ENCODE results near the gene AGXT2. TPM values are rescaled to one million over a fixed set of nuclear protein-coding genes. Genes with fewer than 3 reads are reported as not detected.

Gene AGXT2, protein sequence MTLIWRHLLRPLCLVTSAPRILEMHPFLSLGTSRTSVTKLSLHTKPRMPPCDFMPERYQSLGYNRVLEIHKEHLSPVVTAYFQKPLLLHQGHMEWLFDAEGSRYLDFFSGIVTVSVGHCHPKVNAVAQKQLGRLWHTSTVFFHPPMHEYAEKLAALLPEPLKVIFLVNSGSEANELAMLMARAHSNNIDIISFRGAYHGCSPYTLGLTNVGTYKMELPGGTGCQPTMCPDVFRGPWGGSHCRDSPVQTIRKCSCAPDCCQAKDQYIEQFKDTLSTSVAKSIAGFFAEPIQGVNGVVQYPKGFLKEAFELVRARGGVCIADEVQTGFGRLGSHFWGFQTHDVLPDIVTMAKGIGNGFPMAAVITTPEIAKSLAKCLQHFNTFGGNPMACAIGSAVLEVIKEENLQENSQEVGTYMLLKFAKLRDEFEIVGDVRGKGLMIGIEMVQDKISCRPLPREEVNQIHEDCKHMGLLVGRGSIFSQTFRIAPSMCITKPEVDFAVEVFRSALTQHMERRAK
- polyA plus RNA-seq (2011; rRNA removed) (not detected in 2 replicates), polyA minus RNA-seq (2011; rRNA and poly(A)+ RNA removed) (not detected in 2 replicates)

DNA sequence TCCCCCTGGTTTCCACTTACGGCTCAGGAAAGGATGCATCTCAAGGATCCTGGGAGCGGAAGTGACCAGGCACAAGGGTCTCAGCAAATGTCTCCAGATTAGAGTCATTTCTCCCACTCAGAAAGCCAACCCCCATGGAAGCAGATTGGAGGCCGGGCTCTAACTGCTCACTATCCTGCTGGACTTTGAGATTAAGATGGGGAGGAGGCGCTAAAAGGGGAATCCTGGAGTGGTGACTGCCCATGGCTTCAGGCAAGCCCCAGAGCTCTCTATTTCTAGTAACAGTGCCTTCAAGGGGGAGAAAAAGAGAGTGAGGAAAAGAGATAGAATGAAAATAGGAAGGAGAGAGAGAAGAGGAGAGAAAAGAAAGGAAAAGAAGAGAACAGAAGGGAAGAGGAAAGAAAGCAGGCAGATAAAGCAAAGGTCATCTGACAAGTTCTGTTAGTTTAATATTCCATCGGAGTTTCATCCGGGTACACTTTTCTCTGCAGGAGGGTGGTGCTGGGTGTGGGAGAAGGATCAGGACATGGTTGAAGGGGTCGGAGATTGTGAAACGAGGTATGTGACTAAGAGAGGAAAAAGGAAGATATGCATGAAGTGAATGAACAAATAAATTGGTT is at the start of gene AGXT2:
Gene AGXT2, minus strand, starts transcription at position 165 of the 620 bp plus-strand sequence. Its CDS starts 57 bp downstream, at position 108.
- POLR2A ChIA-PET, result no interaction called here
- CTCF ChIA-PET, result interaction anchor here (0.7 kb wide), 1 partner anchor 15 kb away, joined by 3 read pairs; no protein-coding TSS in a partner anchor
- H3K4me3 ChIP-seq (ENCODE audit: low read depth, low read length), result no peak within 1 kb of the TSS

DNA sequence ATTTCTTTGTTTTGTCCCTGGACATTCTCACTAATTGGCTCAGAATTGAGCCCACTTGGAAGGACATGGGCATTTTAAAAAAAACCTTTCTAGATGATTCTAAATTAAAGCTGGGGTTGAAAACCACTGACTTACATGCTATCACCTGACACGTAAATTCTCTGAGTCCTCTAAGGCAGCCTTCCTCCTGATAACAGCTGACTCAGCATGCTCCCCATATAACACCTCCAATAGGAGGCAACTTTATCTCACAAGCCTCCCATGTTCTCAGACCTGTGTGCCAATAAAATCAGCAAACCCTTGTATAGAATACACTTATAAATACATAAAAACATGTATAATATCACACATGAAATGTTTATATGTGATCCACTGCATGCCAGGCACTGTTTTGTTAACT is 49.2 kb upstream of the AGXT2 start:
- CTCF ChIA-PET, result interaction anchor here (1.5 kb wide), 1 partner anchor 340 kb away, joined by 3 read pairs; no protein-coding TSS in a partner anchor
- Histone ChIP-seq H3K36me3 (ENCODE audit: control insufficient read depth, insufficient read depth, low read length) (no peaks in the 10 kb centered on the region), H3K4me3 (ENCODE audit: low read depth, low read length) (no peak overlapping the region), H3K27me3 (ENCODE audit: control insufficient read depth, insufficient read depth, low read length) (no peaks in the 10 kb centered on the region)
- no peak for DNase-seq (ENCODE audit: low read depth)
- POLR2A ChIA-PET, result no interaction called here
- TF ChIP-seq, protein P1, sequence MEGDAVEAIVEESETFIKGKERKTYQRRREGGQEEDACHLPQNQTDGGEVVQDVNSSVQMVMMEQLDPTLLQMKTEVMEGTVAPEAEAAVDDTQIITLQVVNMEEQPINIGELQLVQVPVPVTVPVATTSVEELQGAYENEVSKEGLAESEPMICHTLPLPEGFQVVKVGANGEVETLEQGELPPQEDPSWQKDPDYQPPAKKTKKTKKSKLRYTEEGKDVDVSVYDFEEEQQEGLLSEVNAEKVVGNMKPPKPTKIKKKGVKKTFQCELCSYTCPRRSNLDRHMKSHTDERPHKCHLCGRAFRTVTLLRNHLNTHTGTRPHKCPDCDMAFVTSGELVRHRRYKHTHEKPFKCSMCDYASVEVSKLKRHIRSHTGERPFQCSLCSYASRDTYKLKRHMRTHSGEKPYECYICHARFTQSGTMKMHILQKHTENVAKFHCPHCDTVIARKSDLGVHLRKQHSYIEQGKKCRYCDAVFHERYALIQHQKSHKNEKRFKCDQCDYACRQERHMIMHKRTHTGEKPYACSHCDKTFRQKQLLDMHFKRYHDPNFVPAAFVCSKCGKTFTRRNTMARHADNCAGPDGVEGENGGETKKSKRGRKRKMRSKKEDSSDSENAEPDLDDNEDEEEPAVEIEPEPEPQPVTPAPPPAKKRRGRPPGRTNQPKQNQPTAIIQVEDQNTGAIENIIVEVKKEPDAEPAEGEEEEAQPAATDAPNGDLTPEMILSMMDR (IDR thresholded peaks at IDR 0.05; ENCODE audit: insufficient read depth, low read depth, low read length), result no peak

More for the DNA sequence above, at the start of gene AGXT2:
- Histone ChIP-seq H3K36me3 (ENCODE audit: control insufficient read depth, insufficient read depth, low read length) (no peaks in the 10 kb centered on the region), H3K27me3 (ENCODE audit: control insufficient read depth, insufficient read depth, low read length) (no peaks in the 10 kb centered on the region)
- DNase-seq (ENCODE audit: low read depth), result no peak
- TF ChIP-seq, protein P1 (IDR thresholded peaks at IDR 0.05; ENCODE audit: insufficient read depth, low read depth, low read length), result no peak

DNA sequence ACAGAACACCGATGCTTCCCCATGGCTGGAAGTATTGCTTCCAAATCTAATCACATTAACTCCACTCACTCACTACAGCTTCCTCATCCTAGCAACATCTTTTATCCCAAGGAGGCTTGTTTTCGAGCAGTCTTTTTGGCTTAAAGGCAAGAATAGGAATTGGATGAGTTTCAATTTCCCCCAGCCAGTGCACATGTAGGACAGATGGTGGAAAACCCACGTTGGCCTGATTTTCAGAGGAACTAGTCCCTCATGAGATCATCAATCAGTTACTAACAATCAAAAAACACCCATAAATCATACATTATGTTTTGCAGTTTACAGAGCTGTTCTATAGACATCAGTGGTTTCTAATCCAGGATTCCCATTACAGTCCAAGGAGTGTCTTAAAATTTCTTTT is 48.5 kb upstream of the AGXT2 start:
- ChIA-PET CTCF (interaction anchor here (1.5 kb wide), 1 partner anchor 340 kb away, joined by 3 read pairs; no protein-coding TSS in a partner anchor), POLR2A (no interaction called here)
- TF ChIP-seq, protein P1 (IDR thresholded peaks at IDR 0.05; ENCODE audit: insufficient read depth, low read depth, low read length), result no peak
- Histone ChIP-seq H3K27me3 (ENCODE audit: control insufficient read depth, insufficient read depth, low read length) (no peaks in the 10 kb centered on the region), H3K36me3 (ENCODE audit: control insufficient read depth, insufficient read depth, low read length) (no peaks in the 10 kb centered on the region), H3K4me3 (ENCODE audit: low read depth, low read length) (no peak overlapping the region)
- DNase-seq (ENCODE audit: low read depth), result no peak

DNA sequence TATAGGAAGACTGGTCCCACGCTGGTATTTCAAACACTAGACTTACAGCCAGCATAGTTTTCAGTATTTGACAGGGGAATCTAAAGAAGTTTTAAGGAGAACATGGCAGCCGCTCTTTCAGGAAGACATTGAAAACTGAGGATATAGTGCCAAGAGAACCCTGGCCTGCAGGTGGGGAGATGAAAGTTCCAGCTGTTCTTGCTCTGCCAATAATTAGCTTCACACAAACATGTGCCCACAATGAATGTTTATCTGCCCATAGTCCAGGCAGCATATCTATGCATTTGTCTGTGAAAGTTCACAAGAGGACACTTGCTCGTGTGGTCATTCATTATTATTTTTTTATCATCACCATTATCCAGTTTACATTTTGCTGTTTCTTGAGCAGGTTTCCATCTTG is 47.6 kb upstream of the AGXT2 start:
- POLR2A ChIA-PET, result no interaction called here
- Histone ChIP-seq H3K4me3 (ENCODE audit: low read depth, low read length) (no peak overlapping the region), H3K27me3 (ENCODE audit: control insufficient read depth, insufficient read depth, low read length) (no peaks in the 10 kb centered on the region), H3K36me3 (ENCODE audit: control insufficient read depth, insufficient read depth, low read length) (no peaks in the 10 kb centered on the region)
- TF ChIP-seq, protein P1 (IDR thresholded peaks at IDR 0.05; ENCODE audit: insufficient read depth, low read depth, low read length), result no peak
- CTCF ChIA-PET, result no interaction called here
- DNase-seq (ENCODE audit: low read depth), result no peak

DNA sequence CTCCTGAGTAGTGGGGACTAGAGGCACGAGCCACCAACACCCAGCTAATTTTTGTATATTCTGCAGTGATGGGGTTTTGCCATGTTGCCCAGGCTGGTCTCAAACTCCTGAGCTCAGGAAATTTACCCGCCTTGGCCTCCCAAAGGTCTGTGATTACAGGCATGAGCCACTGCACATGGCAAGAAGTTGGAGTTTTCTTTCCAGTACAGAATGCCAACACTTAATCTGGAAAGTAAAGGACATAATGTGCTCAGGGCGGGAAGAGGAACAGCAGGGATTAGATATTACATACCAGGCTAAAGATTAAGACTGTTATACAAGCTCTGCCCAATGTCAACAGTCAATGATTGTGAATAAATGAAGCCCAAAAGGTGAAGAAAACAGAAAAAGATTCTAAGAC is 47.2 kb upstream of the AGXT2 start:
- ChIA-PET POLR2A (no interaction called here), CTCF (no interaction called here)
- no peak overlapping the region for H3K4me3 ChIP-seq (ENCODE audit: low read depth, low read length)
- TF ChIP-seq, protein P1 (IDR thresholded peaks at IDR 0.05; ENCODE audit: insufficient read depth, low read depth, low read length), result no peak
- no peaks in the 10 kb centered on the region for H3K36me3 ChIP-seq (ENCODE audit: control insufficient read depth, insufficient read depth, low read length)
- H3K27me3 ChIP-seq (ENCODE audit: control insufficient read depth, insufficient read depth, low read length), result no peaks in the 10 kb centered on the region
- DNase-seq (ENCODE audit: low read depth), result no peak
